Stimulated activated CD4-positive, alpha-beta T cell treated with anti-CD3 and anti-CD28 coated beads, Interleukin-15, amount 100 ng/mL, for 48 hours (primary cell): ENCODE results near the gene ERICH3.
"Not testable (repeated sequence)": the region's sequence is repeated elsewhere in the genome, so short reads cannot be mapped to it uniquely, and the experiment has no call there.

Experiments
- DNase-seq, 2 donors: peaks; one replicate each; pipeline ENCODE4 v3.0.0-alpha.2; 2020; ENCODE audit warnings: low read depth in 2 of 2

ERICH3 gene

GRCh38 chr1:74677926-74678325 lies 4.3 kb upstream of the ERICH3 start:
- DNase-seq, result no peak

- no peak for DNase-seq
Measured at GRCh38 chr1:74674278-74675048, 871 bp upstream of the ERICH3 start.

- DNase-seq, result not testable (repeated sequence)
Measured at GRCh38 chr1:74670866-74671265, 2.7 kb downstream of the ERICH3 start.

- DNase-seq, result no peak
Measured at GRCh38 chr1:74654708-74655107, 18.9 kb downstream of the ERICH3 start.

GRCh38 chr1:74652711-74653139 lies 20.9 kb downstream of the ERICH3 start:
- DNase-seq, result no peak

- DNase-seq, result no peak
Measured at GRCh38 chr1:74650561-74650960, 23.0 kb downstream of the ERICH3 start.

- DNase-seq, result no peak
Measured at GRCh38 chr1:74641876-74642275, 31.7 kb downstream of the ERICH3 start.

- no peak for DNase-seq
Measured at GRCh38 chr1:74641161-74641560, 32.4 kb downstream of the ERICH3 start.

- no peak for DNase-seq
Measured at GRCh38 chr1:74637296-74637695, 36.3 kb downstream of the ERICH3 start.

- no peak for DNase-seq
Measured at GRCh38 chr1:74629283-74629682, 44.3 kb downstream of the ERICH3 start.

GRCh38 chr1:74623716-74624115 lies 49.9 kb downstream of the ERICH3 start:
- no peak for DNase-seq

GRCh38 chr1:74620242-74620641 lies 53.4 kb downstream of the ERICH3 start:
- no peak for DNase-seq

GRCh38 chr1:74618974-74619373 lies 54.6 kb downstream of the ERICH3 start:
- DNase-seq, result no peak

- no peak for DNase-seq
Measured at GRCh38 chr1:74613894-74614293, 59.7 kb downstream of the ERICH3 start.

GRCh38 chr1:74611887-74612286 lies 61.7 kb downstream of the ERICH3 start:
- DNase-seq, result no peak

- no peak for DNase-seq
Measured at GRCh38 chr1:74610961-74611360, 62.6 kb downstream of the ERICH3 start.

- no peak for DNase-seq
Measured at GRCh38 chr1:74609810-74610371, 63.7 kb downstream of the ERICH3 start.

GRCh38 chr1:74596717-74597116 lies 76.9 kb downstream of the ERICH3 start:
- DNase-seq, result no peak

- DNase-seq, result no peak
Measured at GRCh38 chr1:74593887-74594866, 79.4 kb downstream of the ERICH3 start.

GRCh38 chr1:74592580-74593355 lies 80.8 kb downstream of the ERICH3 start:
- DNase-seq, result no peak

- DNase-seq, result no peak
Measured at GRCh38 chr1:74591949-74592348, 81.6 kb downstream of the ERICH3 start.

GRCh38 chr1:74590288-74590687 lies 83.3 kb downstream of the ERICH3 start:
- DNase-seq, result no peak
